Activated CD4-positive, alpha-beta T cell treated with anti-CD3 and anti-CD28 coated beads, Interleukin-2, amount 10 ng/mL, durations not matched to agents 24 days and 14 days (primary cell): ENCODE data around the gene ZNF697. TPM values are rescaled to one million over a fixed set of nuclear protein-coding genes. Genes with fewer than 3 reads are reported as not detected.
A peak's percentile ranks its signal among the peaks of the same experiment; 100 is the strongest.

Experiments
- DNase-seq: peaks from one replicate; pipeline ENCODE4 v3.0.0; 2022
- H3K27ac Mint-ChIP-seq: one replicate; pipeline ENCODE4 v1.8.0; 2022; ENCODE audit warnings: mild to moderate bottlenecking, mixed read lengths
- H3K27me3 Mint-ChIP-seq: one replicate; pipeline ENCODE4 v1.8.0; 2022; ENCODE audit warnings: mixed read lengths
- H3K36me3 Mint-ChIP-seq: one replicate; pipeline ENCODE4 v1.8.0; 2022; ENCODE audit warnings: low read depth, mild to moderate bottlenecking, mixed read lengths
- H3K4me1 Mint-ChIP-seq: one replicate; pipeline ENCODE4 v1.8.0; 2021; ENCODE audit warnings: mixed read lengths
- H3K4me3 Mint-ChIP-seq: one replicate; pipeline ENCODE4 v1.8.0; 2022; ENCODE audit warnings: mild to moderate bottlenecking, moderate library complexity, mixed read lengths
- H3K9me3 Mint-ChIP-seq: one replicate; pipeline ENCODE4 v1.8.0; 2021; ENCODE audit warnings: mixed read lengths
- intact Hi-C: fragments of 100-400 bp; cut with micrococcal nuclease; formaldehyde crosslinking; loops from one replicate; pipeline ENCODE4 v1.15.1; 2023
- total RNA-seq: library from RNA; stranded (reverse); gene quantifications from 2 replicates; pipeline ENCODE4 v1.2.3, GENCODE V29; 2022

Gene ZNF697
- total RNA-seq, 1 donor from 2014 or later, result 4.5 TPM

GRCh38 chr1:119675349-119676345 lies 27.6 kb upstream of the ZNF697 start:
- Mint-ChIP-seq H3K27ac (no peak overlapping the region), H3K4me3 (peak overlapping the region; percentile 21), H3K27me3 (peaks cover 32% of the 10 kb centered on the region), H3K36me3 (no peaks in the 10 kb centered on the region), H3K9me3 (no peaks in the 10 kb centered on the region), H3K4me1 (no peaks in the 10 kb centered on the region)
- intact Hi-C loops, result loop anchor here (1.0 kb wide), 1 partner anchor 62 kb away; no protein-coding TSS in a partner anchor
- DNase-seq, result peak; percentile 90

- Mint-ChIP-seq H3K4me1 (no peaks in the 10 kb centered on the region), H3K4me3 (no peak overlapping the region), H3K36me3 (no peaks in the 10 kb centered on the region), H3K27ac (no peak overlapping the region), H3K27me3 (peaks cover 32% of the 10 kb centered on the region), H3K9me3 (no peaks in the 10 kb centered on the region)
- peak; percentile 76 for DNase-seq
- intact Hi-C loops, result loop anchor here (1.0 kb wide), 1 partner anchor 62 kb away; no protein-coding TSS in a partner anchor
These were observed 26.8 kb upstream of the ZNF697 start for GRCh38 chr1:119674835-119675289.

- H3K27ac Mint-ChIP-seq, result no peak overlapping the region
- H3K4me1 Mint-ChIP-seq, result no peaks in the 10 kb centered on the region
- peaks cover 29% of the 10 kb centered on the region for H3K27me3 Mint-ChIP-seq
- H3K4me3 Mint-ChIP-seq, result no peak overlapping the region
- H3K36me3 Mint-ChIP-seq, result no peaks in the 10 kb centered on the region
- DNase-seq, result no peak
- no peaks in the 10 kb centered on the region for H3K9me3 Mint-ChIP-seq
- intact Hi-C loops, result no loop called here
These were observed 26.1 kb upstream of the ZNF697 start for GRCh38 chr1:119674111-119674526.

GRCh38 chr1:119673171-119673940 lies 25.3 kb upstream of the ZNF697 start:
- no peak for DNase-seq
- H3K27me3 Mint-ChIP-seq, result peaks cover 29% of the 10 kb centered on the region
- no peak overlapping the region for H3K27ac Mint-ChIP-seq
- H3K9me3 Mint-ChIP-seq, result no peaks in the 10 kb centered on the region
- H3K4me1 Mint-ChIP-seq, result no peaks in the 10 kb centered on the region
- intact Hi-C loops, result no loop called here
- H3K36me3 Mint-ChIP-seq, result no peaks in the 10 kb centered on the region
- no peak overlapping the region for H3K4me3 Mint-ChIP-seq

GRCh38 chr1:119670898-119671297 lies 22.8 kb upstream of the ZNF697 start:
- H3K27me3 Mint-ChIP-seq, result peaks cover 28% of the 10 kb centered on the region
- intact Hi-C loops, result no loop called here
- H3K27ac Mint-ChIP-seq, result no peak overlapping the region
- H3K4me1 Mint-ChIP-seq, result no peaks in the 10 kb centered on the region
- DNase-seq, result no peak
- no peaks in the 10 kb centered on the region for H3K36me3 Mint-ChIP-seq
- H3K4me3 Mint-ChIP-seq, result no peak overlapping the region
- H3K9me3 Mint-ChIP-seq, result no peaks in the 10 kb centered on the region

GRCh38 chr1:119667173-119667572 lies 19.1 kb upstream of the ZNF697 start:
- intact Hi-C loops, result no loop called here
- no peaks in the 10 kb centered on the region for H3K36me3 Mint-ChIP-seq
- no peak overlapping the region for H3K27ac Mint-ChIP-seq
- H3K4me1 Mint-ChIP-seq, result peaks cover 2% of the 10 kb centered on the region
- DNase-seq, result no peak
- H3K9me3 Mint-ChIP-seq, result no peaks in the 10 kb centered on the region
- no peak overlapping the region for H3K4me3 Mint-ChIP-seq
- peaks cover 23% of the 10 kb centered on the region for H3K27me3 Mint-ChIP-seq

- Mint-ChIP-seq H3K27ac (no peak overlapping the region), H3K9me3 (no peaks in the 10 kb centered on the region), H3K27me3 (peaks cover 24% of the 10 kb centered on the region), H3K4me1 (peaks cover 8% of the 10 kb centered on the region), H3K4me3 (no peak overlapping the region), H3K36me3 (no peaks in the 10 kb centered on the region)
- intact Hi-C loops, result loop anchor here (5.0 kb wide), 1 partner anchor 52 kb away; no protein-coding TSS in a partner anchor
- DNase-seq, result no peak
These were observed 16.0 kb upstream of the ZNF697 start for GRCh38 chr1:119664067-119664466.

- intact Hi-C loops, result loop anchor here (5.0 kb wide), 1 partner anchor 50 kb away; no protein-coding TSS in a partner anchor
- H3K27ac Mint-ChIP-seq, result no peak overlapping the region
- H3K36me3 Mint-ChIP-seq, result no peaks in the 10 kb centered on the region
These were observed 14.0 kb upstream of the ZNF697 start for GRCh38 chr1:119662034-119662437.

GRCh38 chr1:119660253-119661083 lies 12.4 kb upstream of the ZNF697 start:
- H3K9me3 Mint-ChIP-seq, result no peaks in the 10 kb centered on the region
- H3K4me3 Mint-ChIP-seq, result no peak overlapping the region
- no peaks in the 10 kb centered on the region for H3K36me3 Mint-ChIP-seq
- peaks cover 27% of the 10 kb centered on the region for H3K27me3 Mint-ChIP-seq
- no peak overlapping the region for H3K27ac Mint-ChIP-seq
- intact Hi-C loops, result loop anchor here (5.0 kb wide), 1 partner anchor 48 kb away; no protein-coding TSS in a partner anchor
- no peak for DNase-seq
- peaks cover 15% of the 10 kb centered on the region for H3K4me1 Mint-ChIP-seq

More at GRCh38 chr1:119662034-119662437, 14.0 kb upstream of the ZNF697 start:
- no peak for DNase-seq
- H3K4me3 Mint-ChIP-seq, result no peak overlapping the region
- H3K9me3 Mint-ChIP-seq, result no peaks in the 10 kb centered on the region
- peaks cover 10% of the 10 kb centered on the region for H3K4me1 Mint-ChIP-seq
- H3K27me3 Mint-ChIP-seq, result peaks cover 27% of the 10 kb centered on the region

- no peak for DNase-seq
- peaks cover 15% of the 10 kb centered on the region for H3K4me1 Mint-ChIP-seq
- peaks cover 27% of the 10 kb centered on the region for H3K27me3 Mint-ChIP-seq
- H3K4me3 Mint-ChIP-seq, result no peak overlapping the region
- H3K36me3 Mint-ChIP-seq, result no peaks in the 10 kb centered on the region
- intact Hi-C loops, result loop anchor here (5.0 kb wide), 1 partner anchor 47 kb away; no protein-coding TSS in a partner anchor
- no peak overlapping the region for H3K27ac Mint-ChIP-seq
- H3K9me3 Mint-ChIP-seq, result no peaks in the 10 kb centered on the region
These were observed 11.6 kb upstream of the ZNF697 start for GRCh38 chr1:119659628-119660027.

GRCh38 chr1:119656410-119656955 lies 8.4 kb upstream of the ZNF697 start:
- Mint-ChIP-seq H3K36me3 (no peaks in the 10 kb centered on the region), H3K27ac (no peak overlapping the region), H3K9me3 (no peaks in the 10 kb centered on the region), H3K27me3 (peaks cover 47% of the 10 kb centered on the region), H3K4me1 (peaks cover 8% of the 10 kb centered on the region), H3K4me3 (no peak overlapping the region)
- intact Hi-C loops, result loop anchor here (1.0 to 2.0 kb wide), 2 partner anchors 8 to 24 kb away; partner anchors contain the start of gene ZNF697
- no peak for DNase-seq

- Mint-ChIP-seq H3K27ac (no peak overlapping the region), H3K9me3 (no peaks in the 10 kb centered on the region), H3K27me3 (peaks cover 58% of the 10 kb centered on the region), H3K36me3 (no peaks in the 10 kb centered on the region), H3K4me1 (peaks cover 7% of the 10 kb centered on the region), H3K4me3 (no peak overlapping the region)
- no peak for DNase-seq
- intact Hi-C loops, result no loop called here
These were observed 7.1 kb upstream of the ZNF697 start for GRCh38 chr1:119655154-119655553.

GRCh38 chr1:119653839-119654170 lies 5.7 kb upstream of the ZNF697 start:
- Mint-ChIP-seq H3K9me3 (no peaks in the 10 kb centered on the region), H3K27me3 (peaks cover 63% of the 10 kb centered on the region), H3K36me3 (no peaks in the 10 kb centered on the region), H3K4me3 (no peak overlapping the region), H3K4me1 (peaks cover 10% of the 10 kb centered on the region), H3K27ac (no peak overlapping the region)
- DNase-seq, result no peak
- intact Hi-C loops, result no loop called here
